HG02973 (cell line): Measurements from ENCODE around the gene CDKAL1.
"Not testable (repeated sequence)": the region's sequence is repeated elsewhere in the genome, so short reads cannot be mapped to it uniquely, and the experiment has no call there.

Source experiments
- ATAC-seq: cut with Tn5 transposase; IDR thresholded peaks from one replicate; pipeline ENCODE4 v1.9.1; 2021; ENCODE audit warnings: moderate library complexity; ENCODE audit not compliant: unreplicated experiment

Gene CDKAL1

GRCh38 chr6:20705741-20706140 lies 171.5 kb downstream of the CDKAL1 start:
- ATAC-seq, result no peak

- ATAC-seq, result no peak
Observed at GRCh38 chr6:20706238-20706938, 172.1 kb downstream of the CDKAL1 start.

- ATAC-seq, result no peak
Observed at GRCh38 chr6:20706939-20707485, 172.8 kb downstream of the CDKAL1 start.

- no peak for ATAC-seq
Observed at GRCh38 chr6:20707870-20708269, 173.6 kb downstream of the CDKAL1 start.

- ATAC-seq, result peak; percentile 74
Observed at GRCh38 chr6:20708367-20709124, 174.3 kb downstream of the CDKAL1 start.

GRCh38 chr6:20709451-20709850 lies 175.2 kb downstream of the CDKAL1 start:
- no peak for ATAC-seq

GRCh38 chr6:20710341-20710740 lies 176.1 kb downstream of the CDKAL1 start:
- no peak for ATAC-seq

GRCh38 chr6:20711518-20711917 lies 177.3 kb downstream of the CDKAL1 start:
- no peak for ATAC-seq

- no peak for ATAC-seq
Observed at GRCh38 chr6:20712011-20712410, 177.8 kb downstream of the CDKAL1 start.

GRCh38 chr6:20715135-20715806 lies 181.0 kb downstream of the CDKAL1 start:
- no peak for ATAC-seq

GRCh38 chr6:20716865-20717264 lies 182.6 kb downstream of the CDKAL1 start:
- ATAC-seq, result peak; percentile 73

GRCh38 chr6:20717743-20718142 lies 183.5 kb downstream of the CDKAL1 start:
- ATAC-seq, result peak; percentile 47

GRCh38 chr6:20718705-20719653 lies 184.7 kb downstream of the CDKAL1 start:
- ATAC-seq, result no peak

- ATAC-seq, result no peak
Observed at GRCh38 chr6:20719980-20720379, 185.7 kb downstream of the CDKAL1 start.

GRCh38 chr6:20721121-20721520 lies 186.9 kb downstream of the CDKAL1 start:
- ATAC-seq, result not testable (repeated sequence)

GRCh38 chr6:20722455-20722854 lies 188.2 kb downstream of the CDKAL1 start:
- ATAC-seq, result no peak

GRCh38 chr6:20723236-20723635 lies 189.0 kb downstream of the CDKAL1 start:
- no peak for ATAC-seq

GRCh38 chr6:20724443-20725190 lies 190.4 kb downstream of the CDKAL1 start:
- no peak for ATAC-seq

- ATAC-seq, result not testable (repeated sequence)
Observed at GRCh38 chr6:20725235-20725634, 191.0 kb downstream of the CDKAL1 start.

- no peak for ATAC-seq
Observed at GRCh38 chr6:20729086-20729485, 194.8 kb downstream of the CDKAL1 start.
